Mucosa of rectum (tissue), 2 donors: ENCODE results near the gene ZNF497.
"Not testable (repeated sequence)": the region's sequence is repeated elsewhere in the genome, so short reads cannot be mapped to it uniquely, and the experiment has no call there.

Experiments
- H3K27ac ChIP-seq, 2 donors: one replicate each; pipeline ENCODE4 v1.7.0; 2013; ENCODE audit warnings: inconsistent platforms in 2 of 2, low read depth in 2 of 2, low read length in 2 of 2
- H3K27me3 ChIP-seq, 2 donors: one replicate each; pipeline ENCODE4 v1.7.0; 2013; ENCODE audit warnings: low read length in 2 of 2; ENCODE audit not compliant: control insufficient read depth in 2 of 2, insufficient read depth in 2 of 2
- H3K36me3 ChIP-seq, 2 donors: one replicate each; pipeline ENCODE4 v1.7.0; 2013; ENCODE audit warnings: low read length in 2 of 2; ENCODE audit not compliant: control insufficient read depth in 2 of 2, insufficient read depth in 2 of 2
- H3K4me1 ChIP-seq, 2 donors: one replicate each; pipeline ENCODE4 v1.7.0; 2013; ENCODE audit warnings: low read length in 2 of 2, mild to moderate bottlenecking in 1 of 2; ENCODE audit not compliant: control insufficient read depth in 2 of 2, insufficient read depth in 2 of 2
- H3K4me3 ChIP-seq, 2 donors: one replicate each; pipeline ENCODE4 v1.7.0; 2013; ENCODE audit warnings: low read length in 2 of 2
- H3K9ac ChIP-seq, 2 donors: one replicate each; pipeline ENCODE4 v1.7.0; 2013; ENCODE audit warnings: low read length in 2 of 2, low read depth in 1 of 2, mild to moderate bottlenecking in 1 of 2
- H3K9me3 ChIP-seq, 2 donors: one replicate each; pipeline ENCODE4 v1.7.0; 2013; ENCODE audit warnings: low read length in 2 of 2; ENCODE audit not compliant: control insufficient read depth in 2 of 2
- donor health status: healthy.
- donor health status: Normal muscosa, but diverticular disease.

The ZNF497 gene

DNA sequence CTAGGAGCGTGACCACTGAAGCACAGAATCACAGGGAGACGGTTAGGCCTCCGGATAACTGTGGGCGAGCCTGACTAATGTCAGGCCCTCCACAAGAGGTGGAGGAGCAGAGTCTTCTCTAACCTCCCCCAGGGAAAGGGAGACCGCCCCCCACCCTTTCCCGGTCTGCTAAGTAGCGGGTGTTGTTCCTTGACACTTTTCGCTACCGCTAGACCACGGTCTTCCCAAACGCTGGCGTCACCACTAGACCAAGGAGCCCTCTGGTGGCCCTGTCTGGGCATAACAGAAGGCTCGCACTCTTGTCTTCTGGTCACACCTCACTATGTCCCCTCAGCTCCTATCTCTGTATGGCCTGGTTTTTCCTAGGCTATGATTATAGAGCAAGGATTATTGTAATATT is 51.9 kb downstream of the ZNF497 start:
- not testable (repeated sequence) for H3K9me3 ChIP-seq, H3K4me3 ChIP-seq, H3K27ac ChIP-seq, H3K9ac ChIP-seq, H3K27me3 ChIP-seq
- peaks cover 49 to 50% of the 10 kb centered on the region in 2 donors for H3K36me3 ChIP-seq
- H3K4me1 ChIP-seq = peaks cover 8 to 14% of the 10 kb centered on the region in 2 donors

DNA sequence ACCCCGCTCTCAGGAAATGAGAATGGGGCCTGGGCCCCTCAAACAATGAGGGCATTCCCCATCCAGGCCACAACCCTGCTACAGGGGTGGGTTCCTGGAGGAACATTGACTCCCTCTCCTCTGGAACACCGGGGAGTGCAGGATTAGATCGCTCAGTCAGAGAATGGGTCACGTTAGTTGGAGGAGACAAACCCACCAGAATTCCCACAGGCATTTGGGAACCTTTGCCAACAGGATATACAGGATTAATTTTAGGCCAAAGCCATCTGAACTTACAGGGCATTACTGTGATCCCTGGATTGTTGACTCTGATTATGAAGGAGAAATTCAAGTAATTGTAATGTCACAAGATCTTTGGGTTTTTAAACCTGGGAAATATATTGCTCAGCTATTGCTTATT is 54.8 kb downstream of the ZNF497 start:
- Histone ChIP-seq H3K27ac (no peak overlapping the region), H3K9ac (no peak overlapping the region), H3K9me3 (no peaks in the 10 kb centered on the region), H3K4me3 (no peak overlapping the region), H3K27me3 (no peaks in the 10 kb centered on the region), H3K36me3 (peaks cover 26 to 32% of the 10 kb centered on the region in 2 donors), H3K4me1 (peaks cover 9 to 15% of the 10 kb centered on the region in 2 donors)

DNA sequence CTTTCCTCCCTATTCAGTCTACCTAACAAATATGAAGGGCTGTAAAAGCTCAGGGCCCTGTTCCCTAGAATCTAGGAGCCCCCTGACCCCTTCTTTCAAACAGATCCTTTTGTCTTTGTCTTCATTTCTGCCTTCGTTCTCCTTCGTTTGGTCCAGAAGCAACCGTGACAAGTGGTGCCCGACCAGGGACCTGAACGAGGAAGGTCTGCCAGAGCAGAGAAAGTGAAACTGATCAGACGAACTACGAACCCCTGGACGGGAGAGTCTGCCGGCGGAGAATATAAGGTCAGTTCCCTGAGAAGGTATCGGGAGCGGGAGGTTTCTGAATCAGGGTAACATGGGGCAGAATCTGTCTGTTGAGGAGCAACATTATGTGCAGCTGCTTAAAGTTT is 56.6 kb downstream of the ZNF497 start:
- H3K27ac ChIP-seq = peak overlapping the region in 1 of 2 donors; percentile 94

DNA sequence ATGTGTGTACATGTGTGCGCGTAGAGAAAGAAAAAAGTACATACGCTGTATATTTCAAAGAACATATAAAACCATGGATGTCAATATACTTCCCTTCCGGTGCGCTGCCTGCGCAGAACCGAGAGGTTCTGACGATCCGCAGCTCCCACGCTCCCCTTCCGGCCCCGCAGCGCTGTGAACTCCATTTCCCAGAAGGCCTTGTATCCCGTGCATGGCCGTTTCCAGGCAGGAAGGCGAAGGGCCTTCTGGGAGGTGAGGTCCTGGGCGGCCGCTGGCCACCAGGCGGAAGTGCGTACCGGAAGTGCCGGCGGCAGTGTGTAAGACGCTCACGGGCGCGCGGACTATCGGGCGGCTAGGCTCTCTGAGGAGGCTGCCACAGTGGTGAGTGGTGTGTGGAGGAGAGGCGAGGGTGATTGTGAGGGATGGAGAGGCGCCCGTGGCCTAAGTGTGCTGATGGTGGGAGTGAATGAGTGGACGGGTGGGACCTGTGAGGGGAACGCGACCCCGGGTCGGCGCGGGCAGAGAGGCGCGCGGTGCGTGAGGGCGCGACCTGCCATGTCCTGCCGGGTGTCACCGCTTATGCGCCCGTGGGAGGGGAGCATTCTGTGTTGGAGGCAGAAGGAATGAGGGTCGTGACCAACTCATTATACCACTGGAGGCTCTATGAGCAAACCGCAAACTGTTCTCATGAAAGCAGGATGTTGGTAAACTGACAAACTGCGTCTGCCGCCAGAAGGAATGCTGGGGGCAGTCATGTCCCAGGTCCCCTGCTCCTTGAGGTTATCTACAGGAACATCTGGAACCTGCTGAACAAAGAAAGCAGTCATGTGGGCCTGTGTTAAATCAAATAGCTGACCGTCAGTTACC is 57.3 kb downstream of the ZNF497 start, which contains the start of gene ERVK3-1:
Gene ERVK3-1, plus strand, starts transcription at position 313 of the 867 bp plus-strand sequence. CDS start 6,792 bp downstream, outside the sequence.
- Histone ChIP-seq H3K27ac (peak within 1 kb of the TSS; percentile 86 to 94), H3K36me3 (peaks cover 23 to 27% of the 10 kb centered on the region in 2 donors), H3K9ac (peak within 1 kb of the TSS; percentile 89 to 91), H3K4me1 (peaks cover 9 to 15% of the 10 kb centered on the region in 2 donors), H3K27me3 (no peaks in the 10 kb centered on the region), H3K9me3 (no peaks in the 10 kb centered on the region), H3K4me3 (peak within 1 kb of the TSS; percentile 88 to 93)

More for the DNA sequence above, 56.6 kb downstream of the ZNF497 start:
- Histone ChIP-seq H3K9ac (peak overlapping the region; percentile 89 to 91), H3K9me3 (no peaks in the 10 kb centered on the region), H3K4me1 (peaks cover 9 to 15% of the 10 kb centered on the region in 2 donors), H3K4me3 (peak overlapping the region; percentile 88 to 93), H3K36me3 (peaks cover 17 to 22% of the 10 kb centered on the region in 2 donors), H3K27me3 (no peaks in the 10 kb centered on the region)

DNA sequence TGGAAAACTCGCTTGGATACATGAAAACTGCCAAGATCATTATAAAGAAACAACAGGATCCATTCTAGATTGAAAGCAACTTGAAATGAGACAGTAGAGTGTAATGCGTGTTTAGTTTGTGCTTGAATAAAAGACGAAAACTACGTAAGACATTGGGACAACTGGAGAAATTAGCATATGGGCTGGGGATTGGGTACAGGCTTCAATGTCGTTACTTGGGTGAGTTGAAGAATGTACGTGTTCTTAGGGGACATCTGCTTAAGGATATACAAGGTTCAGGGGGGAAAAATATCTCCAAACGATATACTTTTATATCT is 57.8 kb downstream of the ZNF497 start:
- peak overlapping the region; percentile 78 to 94 for H3K27ac ChIP-seq
- peak overlapping the region; percentile 18 to 91 for H3K9ac ChIP-seq
- H3K36me3 ChIP-seq = peaks cover 23 to 27% of the 10 kb centered on the region in 2 donors
- H3K9me3 ChIP-seq = no peaks in the 10 kb centered on the region
- no peaks in the 10 kb centered on the region for H3K27me3 ChIP-seq
- H3K4me3 ChIP-seq = peak overlapping the region; percentile 88 to 93
- H3K4me1 ChIP-seq = peaks cover 9 to 15% of the 10 kb centered on the region in 2 donors
